Measurements from ENCODE around the gene CMIP.

GRCh38 chr16:81492311-81492761, 47.7 kb downstream of the CMIP start:
- no peak for TF ChIP-seq CTCF (IDR thresholded peaks at IDR 0.05)
- TF ChIP-seq EP300 (IDR thresholded peaks at IDR 0.05; ENCODE audit: low read depth) = no peak
- no peak for TF ChIP-seq POLR2A (IDR thresholded peaks at IDR 0.05)
- TF ChIP-seq POLR2AphosphoS5 (IDR thresholded peaks at IDR 0.05) = no peak

Data from transverse colon (tissue), 4 donors.